Measurements from ENCODE around the gene RHNO1.

RHNO1 gene

DNA sequence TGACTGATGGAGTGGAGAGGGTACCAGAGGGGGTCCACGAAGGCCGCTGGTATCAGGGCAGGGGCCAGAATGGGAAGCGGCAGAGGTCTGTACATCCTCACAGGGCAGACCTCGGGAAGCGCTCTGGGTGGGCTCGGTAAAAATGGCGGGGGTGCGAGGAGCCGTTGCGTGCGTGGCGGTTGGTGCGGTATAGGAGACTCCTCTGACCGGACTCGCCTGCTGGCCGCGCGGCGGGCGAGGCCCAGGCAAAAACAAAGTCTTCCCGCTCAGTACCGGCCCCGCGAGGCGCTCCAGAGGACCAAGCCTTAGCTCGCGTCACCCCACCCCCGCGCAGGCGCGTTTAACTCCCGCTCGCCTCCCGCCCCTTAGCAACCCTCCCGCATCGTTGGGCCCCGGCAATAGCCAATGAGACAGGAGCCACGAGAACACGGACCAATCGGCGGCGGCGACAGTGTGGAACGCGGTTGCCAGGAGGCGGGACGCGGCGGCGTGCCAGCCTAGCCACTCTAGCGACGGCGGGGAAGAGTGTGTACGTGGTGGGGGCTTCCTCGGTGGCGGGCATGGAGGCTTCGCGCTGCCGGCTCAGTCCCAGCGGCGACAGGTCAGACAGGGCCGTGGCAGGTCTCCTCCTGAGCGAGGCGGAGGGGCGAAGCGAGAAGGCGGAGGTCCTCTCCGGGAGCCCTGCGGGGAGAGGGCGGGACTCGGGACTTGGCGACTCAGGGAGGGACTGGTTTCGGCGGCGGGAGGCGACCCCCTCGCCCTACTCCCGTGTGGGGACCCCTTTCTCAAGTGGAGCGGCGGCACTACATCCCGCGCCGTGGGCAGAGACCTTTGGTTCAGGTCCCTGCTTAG is 13.6 kb downstream of the RHNO1 start, which contains the start of gene TULP3 (continued):
- TF ChIP-seq, protein P1, sequence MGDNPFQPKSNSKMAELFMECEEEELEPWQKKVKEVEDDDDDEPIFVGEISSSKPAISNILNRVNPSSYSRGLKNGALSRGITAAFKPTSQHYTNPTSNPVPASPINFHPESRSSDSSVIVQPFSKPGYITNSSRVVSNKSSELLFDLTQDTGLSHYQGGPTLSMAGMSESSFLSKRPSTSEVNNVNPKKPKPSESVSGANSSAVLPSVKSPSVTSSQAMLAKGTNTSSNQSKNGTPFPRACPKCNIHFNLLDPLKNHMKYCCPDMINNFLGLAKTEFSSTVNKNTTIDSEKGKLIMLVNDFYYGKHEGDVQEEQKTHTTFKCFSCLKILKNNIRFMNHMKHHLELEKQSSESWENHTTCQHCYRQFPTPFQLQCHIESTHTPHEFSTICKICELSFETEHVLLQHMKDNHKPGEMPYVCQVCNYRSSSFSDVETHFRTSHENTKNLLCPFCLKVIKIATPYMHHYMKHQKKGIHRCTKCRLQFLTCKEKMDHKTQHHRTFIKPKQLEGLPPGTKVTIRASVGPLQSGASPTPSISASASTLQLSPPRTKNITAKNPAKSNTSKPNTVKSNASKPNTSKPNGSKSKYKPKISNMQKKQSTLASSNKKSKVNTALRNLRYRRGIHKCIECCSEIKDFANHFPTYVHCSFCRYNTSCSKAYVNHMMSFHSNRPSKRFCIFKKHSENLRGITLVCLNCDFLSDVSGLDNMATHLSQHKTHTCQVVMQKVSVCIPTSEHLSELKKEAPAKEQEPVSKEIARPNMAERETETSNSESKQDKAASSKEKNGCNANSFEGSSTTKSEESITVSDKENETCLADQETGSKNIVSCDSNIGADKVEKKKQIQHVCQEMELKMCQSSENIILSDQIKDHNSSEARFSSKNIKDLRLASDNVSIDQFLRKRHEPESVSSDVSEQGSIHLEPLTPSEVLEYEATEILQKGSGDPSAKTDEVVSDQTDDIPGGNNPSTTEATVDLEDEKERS (tag by site-specific recombination; IDR thresholded peaks at IDR 0.05): no peak
- TF ChIP-seq ZNF837 (tag by site-specific recombination; IDR thresholded peaks at IDR 0.05) (no peak), ZNF501 (tag by site-specific recombination; IDR thresholded peaks at IDR 0.05) (peak; percentile 60), ZNF391 (tag by site-specific recombination; IDR thresholded peaks at IDR 0.05; ENCODE audit: borderline replicate concordance, low read depth) (peak; percentile 52; the same call in 1 of the 2 replicates), KLF10 (tag by site-specific recombination; IDR thresholded peaks at IDR 0.05) (no peak), ZNF677 (tag by site-specific recombination; IDR thresholded peaks at IDR 0.05) (no peak), ZBTB8A (tag by site-specific recombination; IDR thresholded peaks at IDR 0.05) (0 out of 2 replicates have a peak, but pooled peaks have one; percentile 11), ZFP3 (tag by site-specific recombination; IDR thresholded peaks at IDR 0.05; ENCODE audit: low read depth) (no peak), ZIC2 (tag by site-specific recombination; IDR thresholded peaks at IDR 0.05) (peak; percentile 63), ZNF571 (tag by site-specific recombination; IDR thresholded peaks at IDR 0.05) (no peak), ZNF350 (tag by site-specific recombination; IDR thresholded peaks at IDR 0.05) (no peak), ZNF600 (tag by site-specific recombination; IDR thresholded peaks at IDR 0.05) (peak; percentile 42), ZNF747 (tag by site-specific recombination; IDR thresholded peaks at IDR 0.05) (no peak), ZNF707 (tag by site-specific recombination; IDR thresholded peaks at IDR 0.05) (no peak), KLF1 (tag by site-specific recombination; IDR thresholded peaks at IDR 0.05) (peak; percentile 47; the same call in 1 of the 2 replicates), ZFP69B (tag by site-specific recombination; IDR thresholded peaks at IDR 0.05) (peak; percentile 56; the same call in 1 of the 2 replicates), ZNF138 (tag by site-specific recombination; IDR thresholded peaks at IDR 0.05; ENCODE audit: borderline replicate concordance) (no peak), ZNF335 (tag by site-specific recombination; conservative IDR thresholded peaks at IDR 0.05) (peak; percentile 96), ZNF19 (tag by site-specific recombination; IDR thresholded peaks at IDR 0.05; ENCODE audit: low read depth) (no peak), ZNF416 (tag by site-specific recombination; IDR thresholded peaks at IDR 0.05) (no peak), ZNF366 (tag by site-specific recombination; conservative IDR thresholded peaks at IDR 0.05) (no peak), KLF9 (tag by site-specific recombination; IDR thresholded peaks at IDR 0.05; ENCODE audit: low read depth) (peak; percentile 67), ZNF585B (tag by site-specific recombination; IDR thresholded peaks at IDR 0.05) (no peak), ZNF768 (tag by site-specific recombination; IDR thresholded peaks at IDR 0.05) (no peak), ZNF560 (tag by site-specific recombination; IDR thresholded peaks at IDR 0.05; ENCODE audit: borderline replicate concordance) (no peak), ZNF629 (tag by site-specific recombination; IDR thresholded peaks at IDR 0.05) (peak; percentile 45; the same call in 1 of the 2 replicates), ZNF423 (tag by site-specific recombination; IDR thresholded peaks at IDR 0.05) (peak; percentile 44), ZNF221 (tag by site-specific recombination; IDR thresholded peaks at IDR 0.05; ENCODE audit: borderline replicate concordance) (no peak), OSR2 (tag by site-specific recombination; IDR thresholded peaks at IDR 0.05) (no peak; the same call in 1 of the 2 replicates), ZNF660 (tag by site-specific recombination; IDR thresholded peaks at IDR 0.05) (peak; percentile 80), ZNF561 (tag by site-specific recombination; IDR thresholded peaks at IDR 0.05; ENCODE audit: borderline replicate concordance) (peak; percentile 33; the same call in 1 of the 2 replicates)
- TF ChIP-seq, protein P2, sequence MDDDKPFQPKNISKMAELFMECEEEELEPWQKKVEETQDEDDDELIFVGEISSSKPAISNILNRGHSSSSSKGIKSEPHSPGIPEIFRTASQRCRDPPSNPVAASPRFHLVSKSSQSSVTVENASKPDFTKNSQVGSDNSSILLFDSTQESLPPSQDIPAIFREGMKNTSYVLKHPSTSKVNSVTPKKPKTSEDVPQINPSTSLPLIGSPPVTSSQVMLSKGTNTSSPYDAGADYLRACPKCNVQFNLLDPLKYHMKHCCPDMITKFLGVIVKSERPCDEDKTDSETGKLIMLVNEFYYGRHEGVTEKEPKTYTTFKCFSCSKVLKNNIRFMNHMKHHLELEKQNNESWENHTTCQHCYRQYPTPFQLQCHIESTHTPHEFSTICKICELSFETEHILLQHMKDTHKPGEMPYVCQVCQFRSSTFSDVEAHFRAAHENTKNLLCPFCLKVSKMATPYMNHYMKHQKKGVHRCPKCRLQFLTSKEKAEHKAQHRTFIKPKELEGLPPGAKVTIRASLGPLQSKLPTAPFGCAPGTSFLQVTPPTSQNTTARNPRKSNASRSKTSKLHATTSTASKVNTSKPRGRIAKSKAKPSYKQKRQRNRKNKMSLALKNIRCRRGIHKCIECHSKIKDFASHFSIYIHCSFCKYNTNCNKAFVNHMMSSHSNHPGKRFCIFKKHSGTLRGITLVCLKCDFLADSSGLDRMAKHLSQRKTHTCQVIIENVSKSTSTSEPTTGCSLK (tag by site-specific recombination; IDR thresholded peaks at IDR 0.05): no peak
- TF ChIP-seq, protein P3, sequence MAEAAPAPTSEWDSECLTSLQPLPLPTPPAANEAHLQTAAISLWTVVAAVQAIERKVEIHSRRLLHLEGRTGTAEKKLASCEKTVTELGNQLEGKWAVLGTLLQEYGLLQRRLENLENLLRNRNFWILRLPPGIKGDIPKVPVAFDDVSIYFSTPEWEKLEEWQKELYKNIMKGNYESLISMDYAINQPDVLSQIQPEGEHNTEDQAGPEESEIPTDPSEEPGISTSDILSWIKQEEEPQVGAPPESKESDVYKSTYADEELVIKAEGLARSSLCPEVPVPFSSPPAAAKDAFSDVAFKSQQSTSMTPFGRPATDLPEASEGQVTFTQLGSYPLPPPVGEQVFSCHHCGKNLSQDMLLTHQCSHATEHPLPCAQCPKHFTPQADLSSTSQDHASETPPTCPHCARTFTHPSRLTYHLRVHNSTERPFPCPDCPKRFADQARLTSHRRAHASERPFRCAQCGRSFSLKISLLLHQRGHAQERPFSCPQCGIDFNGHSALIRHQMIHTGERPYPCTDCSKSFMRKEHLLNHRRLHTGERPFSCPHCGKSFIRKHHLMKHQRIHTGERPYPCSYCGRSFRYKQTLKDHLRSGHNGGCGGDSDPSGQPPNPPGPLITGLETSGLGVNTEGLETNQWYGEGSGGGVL (tag by site-specific recombination; IDR thresholded peaks at IDR 0.05): peak; percentile 87

Data from HEK293 (cell line).